NCI-H187 treated with DMSO at 0.1 percent for 48 hours (cell line): ENCODE results near the gene ADAM23.

ENCODE experiments used
- DNase-seq: peaks from one replicate; lab custom pipeline; 2025; lab: John Stamatoyannopoulos, UW

The ADAM23 gene

GRCh38 chr2:206565666-206566065 is 122.3 kb downstream of the ADAM23 start:
- no peak for DNase-seq

GRCh38 chr2:206569470-206569869 is 126.1 kb downstream of the ADAM23 start:
- no peak for DNase-seq

- DNase-seq, result no peak
Measured at GRCh38 chr2:206570199-206570598, 126.9 kb downstream of the ADAM23 start.

- no peak for DNase-seq
Measured at GRCh38 chr2:206572725-206573124, 129.4 kb downstream of the ADAM23 start.

- no peak for DNase-seq
Measured at GRCh38 chr2:206573793-206574192, 130.5 kb downstream of the ADAM23 start.

GRCh38 chr2:206584323-206585116 is 141.2 kb downstream of the ADAM23 start:
- DNase-seq, result no peak

- DNase-seq, result no peak
Measured at GRCh38 chr2:206585335-206585734, 142.0 kb downstream of the ADAM23 start.

- DNase-seq, result no peak
Measured at GRCh38 chr2:206586609-206587008, 143.3 kb downstream of the ADAM23 start.

GRCh38 chr2:206597717-206598218 is 154.4 kb downstream of the ADAM23 start:
- DNase-seq, result no peak

- no peak for DNase-seq
Measured at GRCh38 chr2:206603243-206603642, 159.9 kb downstream of the ADAM23 start.

- no peak for DNase-seq
Measured at GRCh38 chr2:206610451-206610850, 167.1 kb downstream of the ADAM23 start.

GRCh38 chr2:206611191-206611590 is 167.9 kb downstream of the ADAM23 start:
- DNase-seq, result no peak

- no peak for DNase-seq
Measured at GRCh38 chr2:206611736-206612135, 168.4 kb downstream of the ADAM23 start.

- no peak for DNase-seq
Measured at GRCh38 chr2:206614811-206615210, 171.5 kb downstream of the ADAM23 start.

- no peak for DNase-seq
Measured at GRCh38 chr2:206615417-206616089, 172.2 kb downstream of the ADAM23 start.

GRCh38 chr2:206616151-206616550 is 172.8 kb downstream of the ADAM23 start:
- DNase-seq, result no peak

GRCh38 chr2:206619011-206619410 is 175.7 kb downstream of the ADAM23 start:
- no peak for DNase-seq

GRCh38 chr2:206626108-206626507 is 182.8 kb downstream of the ADAM23 start:
- DNase-seq, result no peak

GRCh38 chr2:206627632-206628031 is 184.3 kb downstream of the ADAM23 start:
- no peak for DNase-seq

- DNase-seq, result no peak
Measured at GRCh38 chr2:206631340-206631739, 188.0 kb downstream of the ADAM23 start.

- DNase-seq, result no peak
Measured at GRCh38 chr2:206635015-206635414, 191.7 kb downstream of the ADAM23 start.

GRCh38 chr2:206639636-206640035 is 196.3 kb downstream of the ADAM23 start:
- no peak for DNase-seq

GRCh38 chr2:206641226-206641625 is 197.9 kb downstream of the ADAM23 start:
- DNase-seq, result no peak
